Activated CD4-positive, alpha-beta T cell treated with anti-CD3 and anti-CD28 coated beads, Interleukin-2, amount 50 U/mL, for 4 hours (primary cell): Measurements from ENCODE around the gene IDUA.
"Not testable (repeated sequence)": the region's sequence is repeated elsewhere in the genome, so short reads cannot be mapped to it uniquely, and the experiment has no call there.

Source experiments
- DNase-seq, 2 experiments: peaks; one replicate each; pipeline ENCODE4 v3.0.0-alpha.2; 2020

IDUA gene

GRCh38 chr4:986879-987623 is at the start of gene IDUA:
Gene IDUA, plus strand, starts transcription at chr4:987044. Its CDS starts 41 bp downstream, at chr4:987085.
- peak; percentile 86 to 88 for DNase-seq

- DNase-seq = not testable (repeated sequence)
Measured at GRCh38 chr4:939508-939907, 47.3 kb upstream of the IDUA start.

DNA sequence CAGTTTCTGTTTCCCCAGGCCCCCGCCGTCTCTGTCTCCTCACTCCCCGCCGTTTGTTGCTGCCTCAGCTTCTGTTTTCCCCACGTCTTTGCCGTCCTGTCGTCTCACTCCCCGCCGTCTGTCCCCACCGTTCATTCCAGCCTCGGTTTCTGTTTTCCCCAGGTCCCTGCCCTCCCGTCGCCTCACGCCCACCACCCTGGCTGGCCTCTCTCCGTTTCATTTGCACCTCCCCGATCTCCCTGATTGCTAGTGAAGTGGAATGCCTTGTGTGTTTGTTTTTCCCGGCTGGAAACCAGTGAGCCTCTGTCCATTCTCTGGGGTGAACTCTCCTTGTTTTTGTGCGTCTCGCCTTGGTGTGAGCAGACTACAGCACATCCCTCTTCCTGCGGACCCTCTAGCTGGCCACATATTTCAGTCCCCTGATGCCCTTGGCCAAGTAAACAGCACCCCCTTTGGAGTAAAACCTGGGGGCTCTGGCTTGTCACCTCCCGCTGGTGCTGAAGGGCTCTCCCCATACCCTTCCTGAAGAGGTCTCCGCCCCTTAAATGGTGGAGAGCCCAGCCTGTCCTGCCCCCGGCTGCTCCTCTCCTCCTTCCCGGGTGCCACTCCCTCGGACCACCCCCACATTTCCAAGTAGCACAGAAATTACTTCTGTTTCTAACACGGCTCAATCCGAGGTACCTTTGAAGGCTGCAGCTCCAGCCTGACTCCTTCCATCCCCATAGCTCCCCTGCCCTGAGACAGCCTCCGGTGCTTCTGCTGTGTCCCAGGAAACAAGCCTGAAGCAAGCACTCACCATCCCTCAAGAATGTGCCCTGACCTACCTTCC is 41.4 kb upstream of the IDUA start:
- no peak for DNase-seq

DNA sequence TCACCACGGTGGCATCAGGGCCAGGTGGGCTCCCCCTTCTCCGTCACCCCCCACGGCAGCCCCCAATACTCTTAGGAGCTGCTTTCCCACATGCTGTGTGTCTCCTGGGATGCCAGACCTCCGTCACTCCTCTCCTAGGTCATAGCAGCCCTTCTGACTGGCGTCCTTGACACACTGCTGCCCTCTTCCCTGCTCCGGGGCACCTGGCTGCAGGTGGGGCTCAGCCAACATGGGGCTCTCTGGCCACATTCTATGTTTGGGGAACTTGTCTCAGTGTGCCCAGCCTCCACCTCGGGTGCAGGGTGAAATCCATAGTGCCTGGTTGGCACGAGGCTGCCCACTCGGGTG is 40.8 kb upstream of the IDUA start:
- no peak for DNase-seq

DNA sequence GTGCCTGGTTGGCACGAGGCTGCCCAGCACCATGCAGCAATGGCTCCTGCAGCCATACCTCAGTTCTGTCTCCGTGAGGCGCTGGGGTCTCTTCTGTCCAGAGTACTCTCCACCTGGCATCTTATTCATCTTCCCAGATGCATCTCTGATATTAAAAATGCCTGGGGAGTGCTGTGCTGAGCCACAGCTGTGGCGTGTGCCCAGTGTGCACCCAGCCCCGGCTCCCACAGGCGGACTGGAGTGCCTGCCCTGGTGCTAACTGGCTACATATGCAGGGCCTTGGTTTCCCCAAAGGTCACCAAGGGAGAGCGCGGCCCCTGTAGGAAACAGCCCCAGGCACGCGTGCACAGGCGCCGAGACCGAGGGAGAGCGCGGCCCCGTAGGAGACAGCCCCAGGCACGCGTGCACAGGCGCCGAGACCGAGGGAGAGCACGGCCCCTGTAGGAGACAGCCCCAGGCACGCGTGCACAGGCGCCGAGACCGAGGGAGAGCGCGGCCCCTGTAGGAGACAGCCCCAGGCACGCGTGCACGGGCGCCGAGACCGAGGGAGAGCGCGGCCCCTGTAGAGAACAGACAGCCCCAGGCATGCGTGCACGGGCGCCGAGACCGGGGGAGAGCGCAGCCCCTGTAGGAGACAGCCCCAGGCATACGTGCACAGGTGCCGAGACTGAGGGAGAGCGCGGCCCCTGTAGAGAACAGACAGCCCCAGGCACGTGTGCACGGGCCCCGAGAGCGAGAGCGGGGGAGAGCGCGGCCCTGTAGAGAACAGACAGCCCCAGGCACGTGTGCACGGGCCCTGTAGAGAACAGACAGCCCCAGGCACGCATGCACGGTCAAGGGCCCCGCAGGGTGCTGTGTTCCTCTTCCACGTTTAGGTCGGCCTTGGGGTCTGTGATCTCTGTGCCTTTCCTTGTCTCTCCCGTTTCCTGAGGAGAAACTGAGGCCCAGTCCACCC is 40.0 kb upstream of the IDUA start:
- DNase-seq = no peak

DNA sequence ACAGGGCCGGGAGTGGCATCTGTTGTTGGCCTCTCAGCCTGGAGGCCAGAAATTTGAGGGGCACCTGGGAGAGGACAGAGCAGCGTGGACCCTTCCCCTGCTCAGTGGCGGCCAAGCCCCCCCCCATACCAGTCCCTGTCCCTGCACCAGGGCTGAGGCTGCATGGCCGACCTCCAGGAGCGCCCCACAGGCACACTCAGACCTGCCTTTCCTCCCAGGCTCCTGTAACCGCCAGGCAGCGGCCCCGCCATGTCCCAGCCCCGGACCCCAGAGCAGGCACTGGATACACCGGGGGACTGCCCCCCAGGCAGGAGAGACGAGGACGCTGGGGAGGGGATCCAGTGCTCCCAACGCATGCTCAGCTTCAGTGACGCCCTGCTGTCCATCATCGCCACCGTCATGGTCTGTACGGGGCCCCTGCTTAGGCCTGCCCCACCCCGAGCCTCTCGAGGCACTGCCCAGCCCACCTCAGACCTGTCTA is 39.3 kb upstream of the IDUA start:
- DNase-seq = no peak

DNA sequence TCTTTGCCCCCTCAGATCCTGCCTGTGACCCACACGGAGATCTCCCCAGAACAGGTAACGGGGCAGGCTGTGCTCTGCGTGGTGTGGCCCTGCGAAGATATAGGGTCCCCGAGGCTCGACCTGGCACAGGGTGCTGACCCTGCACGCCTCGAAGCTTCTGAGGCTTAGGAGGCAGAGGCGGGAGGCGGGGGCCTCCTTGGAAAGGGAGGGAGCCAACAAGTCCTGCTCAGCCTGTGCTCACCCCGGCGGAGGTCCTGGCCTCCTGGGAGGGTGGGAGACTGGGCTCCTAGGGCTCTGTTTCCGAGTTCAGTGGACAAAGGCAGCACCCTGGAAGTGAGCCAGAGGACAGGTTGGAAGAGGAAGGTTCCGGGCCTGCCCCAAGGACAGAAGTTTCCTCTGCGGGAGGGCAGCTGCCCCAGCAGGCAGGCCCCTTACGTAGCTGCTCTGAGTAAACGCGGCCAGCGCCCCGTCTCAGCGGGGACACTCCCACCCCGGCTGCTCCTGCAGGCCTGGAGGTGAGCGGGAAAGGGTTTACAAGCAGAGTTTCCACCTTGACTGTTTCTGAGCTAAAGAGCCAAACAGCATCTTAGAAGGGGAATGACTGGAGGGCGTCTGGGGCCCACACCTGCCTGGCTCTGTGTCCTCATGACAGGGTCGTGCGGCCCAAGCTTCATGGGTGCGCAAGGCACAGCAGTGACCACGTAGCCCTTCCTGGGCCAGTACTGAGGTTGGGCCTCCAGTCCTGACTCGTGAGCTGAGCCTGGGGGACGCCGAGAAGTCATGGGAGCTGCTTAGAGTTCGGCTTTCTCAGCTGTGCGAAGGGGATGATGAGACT is 38.5 kb upstream of the IDUA start:
- no peak for DNase-seq

GRCh38 chr4:948936-949300 is 37.9 kb upstream of the IDUA start:
- no peak for DNase-seq

DNA sequence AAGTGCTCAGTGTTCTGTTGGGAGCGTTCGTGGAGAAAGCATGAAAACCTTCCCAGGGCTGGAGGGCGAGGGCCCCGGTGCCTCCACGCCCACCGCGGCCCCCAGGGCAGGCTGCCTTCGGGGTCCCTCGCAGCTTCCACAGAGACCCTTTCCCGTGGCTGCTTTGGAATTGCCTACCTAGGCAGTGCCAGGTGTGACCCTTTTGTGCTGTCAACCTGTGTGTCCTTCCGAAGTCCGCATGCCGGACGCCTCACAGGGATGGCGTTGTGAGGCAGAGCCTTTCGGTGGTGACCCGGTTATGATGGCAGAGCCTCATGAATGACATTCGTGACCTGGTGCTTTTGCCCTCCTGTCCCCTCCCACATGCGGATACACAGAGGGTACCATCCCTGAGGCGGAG is 37.2 kb upstream of the IDUA start:
- DNase-seq = no peak

DNA sequence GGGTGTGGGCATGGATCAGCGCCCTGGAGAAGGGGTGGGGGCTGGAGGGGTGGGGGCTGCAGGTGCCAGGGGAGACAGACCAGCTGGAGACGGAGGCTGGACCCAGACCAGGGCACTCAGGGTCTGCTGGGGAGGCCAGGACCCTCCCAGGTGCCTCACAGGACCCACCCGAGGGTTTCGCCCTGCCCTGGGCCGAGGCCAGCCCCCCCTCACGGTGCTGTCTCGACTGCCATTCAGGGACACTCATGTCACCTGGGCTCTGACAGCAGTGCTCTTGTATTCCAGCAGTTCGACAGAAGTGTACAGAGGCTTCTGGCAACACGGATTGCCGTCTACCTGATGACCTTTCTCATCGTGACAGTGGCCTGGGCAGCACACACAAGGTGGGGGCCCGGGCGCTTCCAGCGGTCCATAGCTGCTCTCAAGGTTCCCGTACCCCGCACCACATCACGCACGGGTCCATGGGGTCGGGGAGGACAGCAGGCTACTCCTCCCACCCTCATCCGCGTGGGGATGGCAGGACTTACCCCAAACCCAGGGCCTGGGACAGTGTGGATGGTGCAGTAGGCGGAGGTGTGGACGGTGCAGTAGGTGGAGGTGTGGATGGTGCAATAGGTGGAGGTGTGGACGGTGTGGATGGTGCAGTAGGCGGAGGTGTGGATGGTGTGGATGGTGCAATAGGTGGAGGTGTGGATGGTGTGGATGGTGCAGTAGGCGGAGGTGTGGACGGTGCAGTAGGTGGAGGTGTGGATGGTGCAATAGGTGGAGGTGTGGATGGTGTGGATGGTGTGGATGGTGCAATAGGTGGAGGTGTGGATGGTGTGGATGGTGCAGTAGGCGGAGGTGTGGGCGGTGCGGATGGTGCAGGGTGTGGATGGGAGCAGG is 36.5 kb upstream of the IDUA start:
- DNase-seq = no peak

GRCh38 chr4:951186-951585 is 35.7 kb upstream of the IDUA start:
- no peak for DNase-seq

DNA sequence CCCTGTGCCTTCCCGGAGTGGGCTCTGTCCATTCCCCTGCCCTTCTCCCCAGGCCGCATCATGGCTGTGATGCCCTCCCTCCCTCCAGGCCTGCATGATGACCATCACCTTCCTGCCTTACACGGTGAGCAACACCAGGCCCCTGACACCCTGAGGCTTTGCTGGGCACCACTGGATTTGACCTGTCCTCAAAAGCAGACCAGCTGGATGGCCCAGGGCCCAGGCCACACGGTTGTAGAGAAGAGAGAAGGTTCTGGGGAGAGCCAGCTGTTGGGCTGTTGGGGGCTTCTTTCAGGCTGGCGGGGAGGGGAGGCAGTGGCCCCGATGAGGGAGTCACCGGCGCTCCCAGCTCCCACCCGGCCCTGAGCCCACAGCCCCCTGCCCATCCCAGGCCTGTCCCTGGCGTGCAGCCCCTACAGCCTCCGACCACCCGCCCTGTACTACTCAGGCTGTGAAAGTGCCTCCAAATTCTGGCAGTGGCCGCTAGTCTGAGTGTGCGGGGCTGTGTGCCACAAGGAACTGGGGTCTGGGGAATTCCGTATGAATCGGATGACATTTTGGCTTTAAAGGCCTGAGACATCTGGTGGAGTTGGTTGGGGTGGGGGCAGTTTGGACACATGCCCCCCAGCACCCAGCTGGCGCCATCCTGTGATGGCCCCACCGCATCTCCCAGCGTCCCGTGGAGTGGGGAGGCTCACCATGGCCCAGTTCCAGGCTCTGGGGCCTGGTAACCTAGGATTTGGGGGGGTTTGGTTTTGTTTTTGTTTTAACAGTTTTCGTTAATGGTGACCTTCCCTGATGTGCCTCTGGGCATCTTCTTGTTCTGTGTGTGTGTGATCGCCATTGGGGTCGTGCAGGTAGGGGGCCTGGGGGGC is 35.0 kb upstream of the IDUA start:
- DNase-seq = no peak

DNA sequence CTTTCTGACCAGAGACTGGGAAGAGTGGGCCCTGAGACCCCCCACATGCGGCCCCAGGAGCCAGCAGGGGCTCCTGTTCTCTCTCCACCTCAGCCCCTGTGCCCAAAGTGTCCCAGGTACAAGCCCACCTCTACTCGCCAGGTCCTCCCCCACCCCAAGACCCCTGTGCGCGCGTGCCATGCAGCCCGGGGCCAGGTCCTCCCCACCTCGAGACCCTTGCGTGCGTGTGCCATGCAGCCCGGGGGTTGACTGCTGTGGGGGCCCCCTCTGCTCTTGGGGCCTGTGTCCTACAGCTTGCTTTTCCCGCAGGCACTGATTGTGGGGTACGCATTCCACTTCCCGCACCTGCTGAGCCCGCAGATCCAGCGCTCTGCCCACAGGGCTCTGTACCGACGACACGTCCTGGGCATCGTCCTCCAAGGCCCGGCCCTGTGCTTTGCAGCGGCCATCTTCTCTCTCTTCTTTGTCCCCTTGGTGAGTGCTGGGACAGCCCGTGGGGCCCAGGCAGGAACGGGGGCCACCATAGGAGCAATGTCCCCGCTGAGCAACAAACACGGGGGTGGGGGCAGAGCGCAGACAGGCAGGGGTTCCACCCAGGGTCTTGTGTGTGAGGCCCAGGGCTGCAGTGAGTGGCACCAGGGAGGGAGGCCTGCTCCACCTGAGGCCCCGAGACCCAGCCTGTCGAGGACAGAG is 33.8 kb upstream of the IDUA start:
- DNase-seq = no peak

- no peak for DNase-seq
Measured at GRCh38 chr4:953574-953915, 33.3 kb upstream of the IDUA start.

- no peak for DNase-seq
Measured at GRCh38 chr4:954211-955020, 32.4 kb upstream of the IDUA start.

- no peak for DNase-seq
Measured at GRCh38 chr4:955161-955921, 31.5 kb upstream of the IDUA start.

- no peak for DNase-seq
Measured at GRCh38 chr4:955931-956381, 30.9 kb upstream of the IDUA start.
